Measurements from ENCODE around the gene BOLA3.
"Not testable (repeated sequence)": the region's sequence is repeated elsewhere in the genome, so short reads cannot be mapped to it uniquely, and the experiment has no call there.

Gene BOLA3

DNA sequence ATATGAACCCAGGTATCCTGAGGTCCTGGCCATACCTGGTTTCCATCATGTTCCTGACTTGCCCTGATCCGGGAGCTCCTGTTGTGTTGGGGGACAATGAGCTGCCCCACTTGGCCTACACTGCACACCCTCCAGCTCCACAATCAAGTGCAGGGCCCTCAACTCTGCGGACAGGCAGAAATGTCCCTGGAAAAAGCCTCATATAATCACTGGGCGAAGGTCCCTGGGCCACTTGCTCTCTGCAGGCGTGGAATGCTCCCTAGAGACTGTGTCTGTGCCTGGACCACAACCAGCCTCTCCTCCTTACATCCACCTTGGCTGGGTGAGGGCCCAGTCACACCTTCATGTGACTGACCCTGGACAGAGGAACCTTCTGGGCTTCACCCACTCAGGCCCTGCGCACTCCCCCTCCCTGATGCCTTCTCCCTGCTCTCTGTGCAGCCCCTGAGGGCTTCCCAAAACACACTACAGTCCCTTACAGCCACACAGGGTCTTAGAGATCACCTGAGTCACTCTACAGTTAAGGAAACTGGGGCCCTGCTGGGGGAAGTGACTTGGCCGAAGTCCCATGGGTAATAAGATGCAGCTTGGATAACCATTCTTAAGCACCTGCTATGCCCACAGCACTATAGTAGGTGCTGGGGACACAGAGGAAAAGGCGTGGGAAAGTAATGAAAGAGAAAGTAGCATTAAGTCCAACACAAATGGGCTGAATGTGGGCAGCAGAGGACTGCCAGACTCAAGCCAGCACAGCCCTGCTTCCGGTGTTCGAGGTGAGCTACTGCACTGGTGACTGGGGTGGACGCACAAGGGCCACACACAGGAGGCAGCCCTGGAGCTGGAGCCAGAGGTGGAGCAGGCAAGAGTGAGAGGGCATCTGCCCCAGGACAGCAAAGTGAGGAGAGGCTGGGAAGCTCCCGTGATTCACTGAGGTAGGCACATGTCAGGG is 9.8 kb downstream of the BOLA3 start:
- intact Hi-C loops (cut with DNase I; ENCODE audit: low total_unique reads): no loop called here
- H3K4me1 ChIP-seq: no peaks in the 10 kb centered on the region
- no peak overlapping the region for H3K4me3 ChIP-seq
- H3K36me3 ChIP-seq: peaks cover 9 to 59% (median 26%) of the 10 kb centered on the region in 3 donors
- H3K27me3 ChIP-seq: no peaks in the 10 kb centered on the region
- no peak overlapping the region for H3K27ac ChIP-seq
- no peaks in the 10 kb centered on the region for H3K9me3 ChIP-seq
- TF ChIP-seq, protein P1, sequence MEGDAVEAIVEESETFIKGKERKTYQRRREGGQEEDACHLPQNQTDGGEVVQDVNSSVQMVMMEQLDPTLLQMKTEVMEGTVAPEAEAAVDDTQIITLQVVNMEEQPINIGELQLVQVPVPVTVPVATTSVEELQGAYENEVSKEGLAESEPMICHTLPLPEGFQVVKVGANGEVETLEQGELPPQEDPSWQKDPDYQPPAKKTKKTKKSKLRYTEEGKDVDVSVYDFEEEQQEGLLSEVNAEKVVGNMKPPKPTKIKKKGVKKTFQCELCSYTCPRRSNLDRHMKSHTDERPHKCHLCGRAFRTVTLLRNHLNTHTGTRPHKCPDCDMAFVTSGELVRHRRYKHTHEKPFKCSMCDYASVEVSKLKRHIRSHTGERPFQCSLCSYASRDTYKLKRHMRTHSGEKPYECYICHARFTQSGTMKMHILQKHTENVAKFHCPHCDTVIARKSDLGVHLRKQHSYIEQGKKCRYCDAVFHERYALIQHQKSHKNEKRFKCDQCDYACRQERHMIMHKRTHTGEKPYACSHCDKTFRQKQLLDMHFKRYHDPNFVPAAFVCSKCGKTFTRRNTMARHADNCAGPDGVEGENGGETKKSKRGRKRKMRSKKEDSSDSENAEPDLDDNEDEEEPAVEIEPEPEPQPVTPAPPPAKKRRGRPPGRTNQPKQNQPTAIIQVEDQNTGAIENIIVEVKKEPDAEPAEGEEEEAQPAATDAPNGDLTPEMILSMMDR (IDR thresholded peaks at IDR 0.05): no peak
- no peak for DNase-seq

DNA sequence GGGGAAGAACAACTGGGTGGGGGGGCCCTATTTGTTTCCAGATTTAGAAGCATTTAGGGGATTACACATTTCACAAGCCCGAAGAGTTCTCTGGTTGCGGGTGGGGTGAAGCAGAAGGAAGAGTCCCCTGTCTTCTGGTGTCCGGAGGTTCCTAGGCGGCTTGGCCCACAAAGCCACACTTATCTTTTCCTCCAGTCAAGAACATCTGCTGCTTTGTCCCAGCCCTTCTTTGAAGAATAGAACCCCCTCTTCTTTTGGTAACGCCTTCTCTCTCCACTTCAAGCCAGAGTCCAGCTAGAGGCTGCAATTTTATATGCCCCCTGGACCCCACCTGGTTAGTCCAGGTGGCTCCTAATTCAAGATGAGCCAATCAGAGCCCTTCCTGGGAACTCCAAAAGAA is 15.8 kb downstream of the BOLA3 start:
- no peaks in the 10 kb centered on the region for H3K4me1 ChIP-seq
- H3K36me3 ChIP-seq: peaks cover 9 to 25% (median 14%) of the 10 kb centered on the region in 3 donors
- intact Hi-C loops (cut with DNase I; ENCODE audit: low total_unique reads): no loop called here
- H3K27ac ChIP-seq: no peak overlapping the region
- DNase-seq: no peak
- H3K4me3 ChIP-seq: no peak overlapping the region
- H3K27me3 ChIP-seq: peaks cover 0 to 10% of the 10 kb centered on the region in 2 donors
- TF ChIP-seq, protein P1 (IDR thresholded peaks at IDR 0.05): no peak
- H3K9me3 ChIP-seq: no peaks in the 10 kb centered on the region

DNA sequence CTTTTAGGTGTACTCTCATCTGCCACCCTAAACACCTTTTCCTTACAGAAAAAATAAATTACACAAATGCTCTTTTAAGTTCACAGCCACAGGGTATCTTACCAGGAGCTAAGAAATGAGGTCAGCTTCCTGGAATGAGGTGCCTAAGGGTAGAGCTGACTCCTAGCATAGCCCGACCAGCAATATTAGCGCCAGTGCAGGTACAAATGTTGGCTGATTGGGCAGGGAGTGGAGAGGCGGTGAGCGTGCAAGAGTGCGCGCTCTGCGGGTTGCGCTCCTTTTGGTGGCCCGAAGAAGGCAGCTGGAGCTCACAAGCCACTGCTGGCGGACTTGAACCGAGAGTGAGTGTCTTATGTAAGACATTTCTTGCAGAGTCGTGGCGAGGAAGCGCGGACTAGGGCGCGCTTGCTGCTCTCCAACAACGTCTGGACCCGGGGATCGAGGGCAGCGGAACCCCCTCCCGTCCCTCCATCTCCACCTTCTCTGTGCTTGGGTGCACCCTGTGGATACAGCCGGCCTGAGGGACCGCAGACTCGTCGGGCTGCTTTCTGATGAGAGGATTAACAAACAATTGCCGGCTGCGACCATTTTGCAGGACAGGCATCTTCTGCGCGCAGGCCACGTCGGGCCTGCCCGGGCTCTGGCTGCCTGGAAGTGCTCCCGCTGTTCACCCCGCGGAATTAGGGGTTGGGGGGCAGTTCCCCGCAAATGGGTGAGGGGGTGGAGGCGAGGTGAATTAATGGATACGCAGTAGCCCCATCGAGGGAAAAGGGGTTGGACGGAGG is 17.3 kb downstream of the BOLA3 start:
- no peak for DNase-seq
- TF ChIP-seq, protein P1 (IDR thresholded peaks at IDR 0.05): no peak

DNA sequence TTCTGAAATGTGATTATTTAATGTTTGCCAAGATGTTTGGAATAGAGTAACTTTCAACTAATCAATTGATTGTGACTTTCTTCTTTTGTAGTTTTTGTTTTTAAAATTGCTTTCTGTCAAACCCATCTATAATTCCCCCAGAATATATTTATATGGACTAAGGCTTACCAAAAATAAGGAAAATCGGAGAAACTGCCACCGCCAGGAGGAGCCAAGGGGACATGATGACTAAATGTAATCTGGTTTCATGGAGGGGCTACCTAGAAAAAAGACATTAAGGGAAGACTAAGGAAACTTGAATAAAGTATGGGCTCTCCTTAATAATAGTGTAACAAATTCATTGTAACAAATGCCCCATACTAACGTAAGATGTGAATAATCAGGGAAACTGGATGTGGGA is 19.5 kb downstream of the BOLA3 start:
- no peak for DNase-seq
- H3K9me3 ChIP-seq: no peaks in the 10 kb centered on the region
- TF ChIP-seq, protein P1 (IDR thresholded peaks at IDR 0.05): no peak
- peaks cover 0 to 2% (median under 1%) of the 10 kb centered on the region in 3 donors for H3K36me3 ChIP-seq
- no peak overlapping the region for H3K27ac ChIP-seq
- H3K27me3 ChIP-seq: peaks cover 0 to 10% of the 10 kb centered on the region in 2 donors
- no peaks in the 10 kb centered on the region for H3K4me1 ChIP-seq
- H3K4me3 ChIP-seq: no peak overlapping the region
- intact Hi-C loops (cut with DNase I; ENCODE audit: low total_unique reads): no loop called here

More for the DNA sequence above, 17.3 kb downstream of the BOLA3 start:
- no peaks in the 10 kb centered on the region for H3K4me1 ChIP-seq
- H3K27ac ChIP-seq: no peak overlapping the region
- peaks cover 9 to 24% (median 14%) of the 10 kb centered on the region in 3 donors for H3K36me3 ChIP-seq
- intact Hi-C loops (cut with DNase I; ENCODE audit: low total_unique reads): no loop called here
- H3K9me3 ChIP-seq: no peaks in the 10 kb centered on the region
- no peak overlapping the region for H3K4me3 ChIP-seq
- H3K27me3 ChIP-seq: peaks cover 0 to 10% of the 10 kb centered on the region in 2 donors

DNA sequence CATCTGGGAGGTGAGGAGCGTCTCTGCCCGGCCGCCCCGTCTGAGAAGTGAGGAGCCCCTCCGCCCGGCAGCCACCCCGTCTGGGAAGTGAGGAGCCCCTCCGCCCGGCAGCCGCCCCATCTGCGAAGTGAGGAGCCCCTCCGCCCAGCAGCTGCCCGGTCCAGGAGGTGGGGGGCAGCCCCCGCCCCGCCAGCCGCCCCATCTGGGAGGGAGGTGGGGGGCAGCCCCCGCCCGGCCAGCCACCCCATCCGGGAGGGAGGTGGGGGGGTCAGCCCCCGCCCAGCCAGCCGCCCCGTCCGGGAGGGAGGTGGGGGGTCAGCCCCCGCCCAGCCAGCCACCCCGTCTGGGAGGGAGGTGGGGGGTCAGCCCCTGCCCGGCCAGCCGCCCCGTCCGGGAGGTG is 23.8 kb downstream of the BOLA3 start:
- H3K27me3 ChIP-seq; H3K4me3 ChIP-seq; H3K36me3 ChIP-seq; intact Hi-C loops (cut with DNase I; ENCODE audit: low total_unique reads); H3K9me3 ChIP-seq; DNase-seq; H3K27ac ChIP-seq; H3K4me1 ChIP-seq: not testable (repeated sequence)

DNA sequence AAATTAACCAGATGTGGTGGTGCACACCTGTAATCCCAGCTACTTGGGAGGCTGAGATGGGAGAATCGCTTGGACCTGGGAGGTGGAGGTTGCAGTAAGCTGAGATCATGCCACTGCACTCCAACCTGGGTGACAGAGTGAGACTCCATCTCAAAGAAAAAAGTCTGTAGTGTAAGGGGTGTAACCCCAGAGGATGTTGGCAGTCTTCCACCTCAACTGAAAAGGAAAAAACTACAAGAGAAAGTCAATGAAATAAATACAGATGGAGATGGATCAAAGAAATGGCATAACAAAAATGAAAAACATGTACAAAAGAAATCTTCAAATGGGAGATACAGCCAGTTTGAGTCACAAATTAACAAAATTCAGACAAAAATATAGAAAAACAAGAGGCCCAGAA is 25.9 kb downstream of the BOLA3 start:
- H3K4me1 ChIP-seq; DNase-seq; H3K27ac ChIP-seq; H3K27me3 ChIP-seq; H3K9me3 ChIP-seq; intact Hi-C loops (cut with DNase I; ENCODE audit: low total_unique reads); H3K36me3 ChIP-seq; H3K4me3 ChIP-seq: not testable (repeated sequence)

Data from tibial artery (tissue), 4 donors.